DND-41 (cell line): Measurements from ENCODE around the gene EVL.

Experiments used
- EZH2 ChIP-seq: IDR thresholded peaks from 3 replicates; pipeline ENCODE4 v1.6.1; 2012; ENCODE audit warnings: borderline replicate concordance, low read depth, mild to moderate bottlenecking, moderate library complexity, low read length, inconsistent platforms; ENCODE audit not compliant: severe bottlenecking
- TF ChIP-seq, protein P1 (sequence below): IDR thresholded peaks from 2 replicates; pipeline ENCODE4 v1.5.1; 2012; ENCODE audit warnings: borderline replicate concordance, low read length, moderate library complexity, mild to moderate bottlenecking; ENCODE audit not compliant: poor library complexity, severe bottlenecking; ENCODE audit errors: extremely low read depth

DNA sequence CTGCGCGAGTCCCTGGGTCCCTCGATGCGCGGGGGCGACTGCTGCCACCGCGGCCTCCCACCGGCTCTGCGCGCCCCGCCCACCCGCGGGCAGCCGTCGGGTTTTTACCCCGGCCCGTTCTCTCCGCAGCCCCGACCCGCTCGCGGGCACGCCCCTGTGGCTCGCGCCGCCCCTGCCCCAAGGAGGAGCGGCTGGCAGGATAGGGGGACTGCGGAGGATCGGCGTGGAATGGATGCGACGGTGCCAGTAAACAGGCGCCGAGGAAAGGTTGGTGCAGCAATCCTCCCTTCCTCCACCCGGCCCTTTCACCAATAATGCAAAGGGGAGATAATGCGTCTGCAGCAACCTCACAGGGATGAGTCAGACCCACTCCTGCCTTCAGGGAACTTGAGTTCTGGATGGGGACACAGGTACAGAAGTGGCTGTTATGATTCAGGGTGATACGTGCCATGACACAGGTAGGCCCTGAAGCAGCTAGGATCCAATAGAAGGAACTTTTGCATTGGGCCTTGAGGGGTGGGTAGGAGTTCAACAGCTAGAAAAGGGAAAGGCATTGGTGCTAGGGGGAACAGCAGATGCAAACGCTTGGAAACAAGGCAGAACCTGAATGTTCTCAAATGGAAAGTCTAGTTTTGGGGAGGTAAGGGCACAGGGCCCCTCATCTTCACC lies 94.8 kb downstream of the EVL start:
- TF ChIP-seq, protein P1, sequence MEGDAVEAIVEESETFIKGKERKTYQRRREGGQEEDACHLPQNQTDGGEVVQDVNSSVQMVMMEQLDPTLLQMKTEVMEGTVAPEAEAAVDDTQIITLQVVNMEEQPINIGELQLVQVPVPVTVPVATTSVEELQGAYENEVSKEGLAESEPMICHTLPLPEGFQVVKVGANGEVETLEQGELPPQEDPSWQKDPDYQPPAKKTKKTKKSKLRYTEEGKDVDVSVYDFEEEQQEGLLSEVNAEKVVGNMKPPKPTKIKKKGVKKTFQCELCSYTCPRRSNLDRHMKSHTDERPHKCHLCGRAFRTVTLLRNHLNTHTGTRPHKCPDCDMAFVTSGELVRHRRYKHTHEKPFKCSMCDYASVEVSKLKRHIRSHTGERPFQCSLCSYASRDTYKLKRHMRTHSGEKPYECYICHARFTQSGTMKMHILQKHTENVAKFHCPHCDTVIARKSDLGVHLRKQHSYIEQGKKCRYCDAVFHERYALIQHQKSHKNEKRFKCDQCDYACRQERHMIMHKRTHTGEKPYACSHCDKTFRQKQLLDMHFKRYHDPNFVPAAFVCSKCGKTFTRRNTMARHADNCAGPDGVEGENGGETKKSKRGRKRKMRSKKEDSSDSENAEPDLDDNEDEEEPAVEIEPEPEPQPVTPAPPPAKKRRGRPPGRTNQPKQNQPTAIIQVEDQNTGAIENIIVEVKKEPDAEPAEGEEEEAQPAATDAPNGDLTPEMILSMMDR, result no peak
- TF ChIP-seq EZH2, result no peak
